ENCODE data around the gene NBEA. TPM values are rescaled to one million over a fixed set of nuclear protein-coding genes. Genes with fewer than 3 reads are reported as not detected.

Gene NBEA
- total and polyA plus RNA-seq, 7 donors, result 0.46 to 47.6 (median 38.0) TPM

DNA sequence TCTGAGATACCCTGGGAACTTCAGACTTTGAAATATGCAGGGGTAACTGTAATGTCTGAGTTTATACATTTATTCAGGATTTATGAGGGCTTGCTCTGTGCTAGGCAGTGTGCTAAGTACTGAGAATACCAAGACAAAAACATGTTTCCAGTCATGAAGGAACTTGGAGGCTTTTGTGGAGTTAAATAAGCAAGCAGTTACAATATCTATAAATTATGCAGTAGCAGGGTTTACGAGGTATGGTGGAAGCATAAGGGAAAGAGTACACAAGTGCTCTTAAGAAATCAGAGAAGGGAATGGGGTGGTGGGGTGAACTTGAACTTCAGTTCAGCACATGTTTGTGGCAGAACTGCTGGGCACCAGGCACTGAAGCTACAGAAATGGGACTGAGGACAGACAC is 506.4 kb downstream of the NBEA start:
- peaks cover 0 to 15% (median 0%) of the 10 kb centered on the region in 4 donors for H3K36me3 ChIP-seq

GRCh38 chr13:35449821-35450220 is 507.8 kb downstream of the NBEA start:
- no peak overlapping the region for H3K27ac ChIP-seq
- DNase-seq, result no peak
- no peak overlapping the region for H3K4me3 ChIP-seq
- no peak for TF ChIP-seq POLR2AphosphoS5 (IDR thresholded peaks at IDR 0.05)
- TF ChIP-seq, protein P1, sequence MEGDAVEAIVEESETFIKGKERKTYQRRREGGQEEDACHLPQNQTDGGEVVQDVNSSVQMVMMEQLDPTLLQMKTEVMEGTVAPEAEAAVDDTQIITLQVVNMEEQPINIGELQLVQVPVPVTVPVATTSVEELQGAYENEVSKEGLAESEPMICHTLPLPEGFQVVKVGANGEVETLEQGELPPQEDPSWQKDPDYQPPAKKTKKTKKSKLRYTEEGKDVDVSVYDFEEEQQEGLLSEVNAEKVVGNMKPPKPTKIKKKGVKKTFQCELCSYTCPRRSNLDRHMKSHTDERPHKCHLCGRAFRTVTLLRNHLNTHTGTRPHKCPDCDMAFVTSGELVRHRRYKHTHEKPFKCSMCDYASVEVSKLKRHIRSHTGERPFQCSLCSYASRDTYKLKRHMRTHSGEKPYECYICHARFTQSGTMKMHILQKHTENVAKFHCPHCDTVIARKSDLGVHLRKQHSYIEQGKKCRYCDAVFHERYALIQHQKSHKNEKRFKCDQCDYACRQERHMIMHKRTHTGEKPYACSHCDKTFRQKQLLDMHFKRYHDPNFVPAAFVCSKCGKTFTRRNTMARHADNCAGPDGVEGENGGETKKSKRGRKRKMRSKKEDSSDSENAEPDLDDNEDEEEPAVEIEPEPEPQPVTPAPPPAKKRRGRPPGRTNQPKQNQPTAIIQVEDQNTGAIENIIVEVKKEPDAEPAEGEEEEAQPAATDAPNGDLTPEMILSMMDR (IDR thresholded peaks at IDR 0.05), result no peak
- TF ChIP-seq EP300 (IDR thresholded peaks at IDR 0.05), result no peak
- TF ChIP-seq POLR2A (IDR thresholded peaks at IDR 0.05), result no peak
- no peaks in the 10 kb centered on the region for H3K27me3 ChIP-seq
- peaks cover 0 to 15% (median 0%) of the 10 kb centered on the region in 4 donors for H3K36me3 ChIP-seq
- no peaks in the 10 kb centered on the region for H3K9me3 ChIP-seq
- H3K4me1 ChIP-seq, result peaks cover 0 to 20% (median 5%) of the 10 kb centered on the region in 4 donors
- intact Hi-C loops (cut with DNase I), result no loop called here
- 92 to 94% methylated on average over 2 of the region's 2 CpGs for WGBS, 2 donors

More for the DNA sequence above, 506.4 kb downstream of the NBEA start:
- Histone ChIP-seq H3K27ac (no peak overlapping the region), H3K9me3 (no peaks in the 10 kb centered on the region), H3K4me3 (no peak overlapping the region), H3K27me3 (no peaks in the 10 kb centered on the region), H3K4me1 (peaks cover 0 to 20% (median 5%) of the 10 kb centered on the region in 4 donors)
- TF ChIP-seq, protein P1 (IDR thresholded peaks at IDR 0.05), result peak in 1 of 4 experiments; percentile 3
- peak in 2 of 4 donors; percentile 61 to 71 for TF ChIP-seq POLR2AphosphoS5 (IDR thresholded peaks at IDR 0.05)
- no peak for TF ChIP-seq EP300 (IDR thresholded peaks at IDR 0.05)
- no peak for TF ChIP-seq POLR2A (IDR thresholded peaks at IDR 0.05)
- WGBS, 2 donors, result 7 to 54% methylated on average over 1 of the region's 1 CpG
- no peak for DNase-seq
- intact Hi-C loops (cut with DNase I), result no loop called here

DNA sequence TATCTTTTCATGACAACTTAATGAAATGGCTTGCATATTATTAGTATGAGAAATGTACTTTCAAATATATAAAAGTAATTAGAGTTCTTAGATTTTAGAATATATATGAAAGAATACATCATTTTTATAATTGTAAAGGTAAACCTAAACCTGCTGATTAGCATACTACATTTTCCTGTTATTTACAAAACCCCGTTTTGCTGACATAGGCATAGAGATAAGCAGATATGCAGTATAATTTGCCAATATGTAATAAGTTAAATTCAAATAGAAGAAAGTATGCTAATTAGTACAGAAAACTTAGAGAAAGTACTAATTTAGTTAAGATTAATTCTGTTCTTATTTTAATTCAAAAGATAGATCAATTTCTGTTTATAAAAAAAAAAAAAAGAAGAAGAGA is 513.0 kb downstream of the NBEA start:
- TF ChIP-seq, protein P1 (IDR thresholded peaks at IDR 0.05), result no peak
- TF ChIP-seq POLR2AphosphoS5 (IDR thresholded peaks at IDR 0.05) (no peak), EP300 (IDR thresholded peaks at IDR 0.05) (no peak), POLR2A (IDR thresholded peaks at IDR 0.05) (no peak)
- Histone ChIP-seq H3K27me3 (no peaks in the 10 kb centered on the region), H3K4me3 (no peak overlapping the region), H3K36me3 (peaks cover 0 to 15% (median 0%) of the 10 kb centered on the region in 4 donors), H3K9me3 (no peaks in the 10 kb centered on the region), H3K27ac (no peak overlapping the region), H3K4me1 (no peaks in the 10 kb centered on the region)
- 73 to 89% methylated on average over 1 of the region's 1 CpG for WGBS, 2 donors
- intact Hi-C loops (cut with DNase I), result no loop called here
- no peak for DNase-seq

DNA sequence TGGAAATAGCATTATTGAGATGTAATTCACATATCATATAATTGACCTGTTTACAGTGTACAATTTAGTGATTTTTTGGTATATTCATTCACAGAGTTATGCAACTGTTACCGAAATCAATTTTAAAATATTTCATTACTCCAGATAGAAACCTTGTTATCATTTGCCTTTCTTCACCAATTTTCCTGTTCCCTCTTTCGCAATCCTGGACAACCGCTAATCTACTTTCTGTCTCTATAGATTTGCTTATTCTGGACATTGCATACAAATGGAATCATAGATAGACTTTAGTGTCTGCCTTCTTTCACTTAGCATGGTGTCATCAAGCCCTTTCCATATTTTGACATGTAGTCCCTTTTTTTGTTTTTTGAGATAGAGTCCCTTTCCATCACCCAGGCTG is 515.2 kb downstream of the NBEA start:
- TF ChIP-seq EP300 (IDR thresholded peaks at IDR 0.05) (no peak), POLR2A (IDR thresholded peaks at IDR 0.05) (no peak), POLR2AphosphoS5 (IDR thresholded peaks at IDR 0.05) (no peak)
- TF ChIP-seq, protein P1 (IDR thresholded peaks at IDR 0.05), result no peak
- Histone ChIP-seq H3K27me3 (no peaks in the 10 kb centered on the region), H3K4me3 (no peak overlapping the region), H3K36me3 (peaks cover 0 to 9% (median 0%) of the 10 kb centered on the region in 4 donors), H3K9me3 (no peaks in the 10 kb centered on the region), H3K4me1 (no peaks in the 10 kb centered on the region), H3K27ac (no peak overlapping the region)
- intact Hi-C loops (cut with DNase I), result no loop called here
- DNase-seq, result no peak
- WGBS, 2 donors, result 95 to 98% methylated on average over 3 of the region's 3 CpGs

DNA sequence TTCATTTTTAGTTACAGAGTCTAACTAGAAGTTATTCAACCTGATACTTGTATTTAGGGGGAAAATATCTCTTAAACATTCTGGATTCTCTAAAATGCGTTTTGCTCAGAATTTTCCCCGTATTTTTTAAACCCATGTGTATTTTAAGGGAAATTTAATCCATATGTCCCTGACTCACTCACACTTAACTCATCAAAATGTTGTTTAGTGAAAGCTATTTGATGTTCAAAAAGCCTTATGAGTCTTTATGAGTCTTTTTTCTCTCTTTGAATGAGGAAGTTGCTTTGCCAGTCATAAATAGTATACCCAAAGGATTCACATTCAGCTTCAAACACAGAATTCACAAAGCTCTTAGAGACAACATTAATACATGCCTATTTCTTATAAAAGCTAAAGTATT is 518.0 kb downstream of the NBEA start:
- H3K4me1 ChIP-seq, result no peaks in the 10 kb centered on the region
- H3K27ac ChIP-seq, result no peak overlapping the region
- intact Hi-C loops (cut with DNase I), result no loop called here
- 94 to 99% methylated on average over 2 of the region's 2 CpGs for WGBS, 2 donors
- no peaks in the 10 kb centered on the region for H3K27me3 ChIP-seq
- DNase-seq, result no peak
- TF ChIP-seq POLR2AphosphoS5 (IDR thresholded peaks at IDR 0.05) (no peak), POLR2A (IDR thresholded peaks at IDR 0.05) (no peak), EP300 (IDR thresholded peaks at IDR 0.05) (no peak)
- TF ChIP-seq, protein P1 (IDR thresholded peaks at IDR 0.05), result no peak
- H3K36me3 ChIP-seq, result no peaks in the 10 kb centered on the region
- H3K4me3 ChIP-seq, result no peak overlapping the region
- no peaks in the 10 kb centered on the region for H3K9me3 ChIP-seq

Measured in sigmoid colon (tissue), 7 donors.